DMS53 treated with DMSO at 0.1 percent for 48 hours (cell line): ENCODE data around the gene VWA3A.
"Not testable (repeated sequence)": the region's sequence is repeated elsewhere in the genome, so short reads cannot be mapped to it uniquely, and the experiment has no call there.

ENCODE experiments used
- DNase-seq: peaks from one replicate; lab custom pipeline; 2025; ENCODE audit not compliant: unreplicated experiment; lab: John Stamatoyannopoulos, UW

Gene VWA3A

GRCh38 chr16:22128537-22128936 lies 36.2 kb downstream of the VWA3A start:
- DNase-seq, result not testable (repeated sequence)

GRCh38 chr16:22130528-22130927 lies 38.2 kb downstream of the VWA3A start:
- DNase-seq, result no peak

- DNase-seq, result no peak
Measured at GRCh38 chr16:22132801-22133200, 40.5 kb downstream of the VWA3A start.

- no peak for DNase-seq
Measured at GRCh38 chr16:22138482-22138881, 46.1 kb downstream of the VWA3A start.

- DNase-seq, result no peak
Measured at GRCh38 chr16:22139008-22139407, 46.7 kb downstream of the VWA3A start.

GRCh38 chr16:22139732-22140131 lies 47.4 kb downstream of the VWA3A start:
- DNase-seq, result no peak

- DNase-seq, result peak; percentile 2
Measured at GRCh38 chr16:22141767-22142166, 49.4 kb downstream of the VWA3A start.

- DNase-seq, result no peak
Measured at GRCh38 chr16:22144520-22144919, 52.2 kb downstream of the VWA3A start.

GRCh38 chr16:22147853-22148252 lies 55.5 kb downstream of the VWA3A start:
- DNase-seq, result no peak

- DNase-seq, result no peak
Measured at GRCh38 chr16:22151246-22151998, 59.1 kb downstream of the VWA3A start.

- no peak for DNase-seq
Measured at GRCh38 chr16:22152316-22152715, 60.0 kb downstream of the VWA3A start.

GRCh38 chr16:22153078-22153477 lies 60.7 kb downstream of the VWA3A start:
- DNase-seq, result not testable (repeated sequence)

- no peak for DNase-seq
Measured at GRCh38 chr16:22161401-22161800, 69.1 kb downstream of the VWA3A start.

- DNase-seq, result peak; percentile 6
Measured at GRCh38 chr16:22161999-22162655, 69.8 kb downstream of the VWA3A start, which contains the start of gene SDR42E2. TSS of gene SDR42E2 (plus strand) at chr16:22162506. CDS start at chr16:22165583, 3,077 bp downstream.

GRCh38 chr16:22162656-22163009 lies 70.3 kb downstream of the VWA3A start:
- no peak for DNase-seq

- no peak for DNase-seq
Measured at GRCh38 chr16:22163806-22164205, 71.5 kb downstream of the VWA3A start.

- no peak for DNase-seq
Measured at GRCh38 chr16:22164482-22164881, 72.1 kb downstream of the VWA3A start.

GRCh38 chr16:22165508-22166285 lies 73.4 kb downstream of the VWA3A start:
- no peak for DNase-seq

- no peak for DNase-seq
Measured at GRCh38 chr16:22171953-22172352, 79.6 kb downstream of the VWA3A start.

- not testable (repeated sequence) for DNase-seq
Measured at GRCh38 chr16:22172642-22173041, 80.3 kb downstream of the VWA3A start.

GRCh38 chr16:22174642-22175041 lies 82.3 kb downstream of the VWA3A start:
- no peak for DNase-seq
